ENCODE data around the gene LIN37.

LIN37 gene

DNA sequence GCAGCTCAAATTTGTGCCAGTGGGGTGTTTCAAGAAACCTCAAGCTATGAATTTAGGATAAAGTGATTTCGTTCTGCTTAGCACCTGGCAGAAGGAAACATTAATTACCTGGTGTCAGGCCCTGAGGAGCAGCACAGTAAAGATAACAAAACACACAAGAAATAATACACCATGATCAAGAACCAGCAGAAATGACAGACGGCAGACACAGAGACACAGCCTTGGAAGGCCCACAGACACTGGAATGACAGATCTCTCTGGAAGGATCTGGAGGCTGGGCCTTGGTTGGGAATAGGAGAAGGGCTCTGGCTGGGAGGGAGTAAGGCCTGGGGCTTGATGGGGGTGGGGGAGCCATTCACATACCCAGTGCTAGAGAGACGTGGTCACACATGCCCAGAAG, 53.5 kb downstream of the LIN37 start:
- Histone ChIP-seq H3K27ac (no peak overlapping the region), H3K4me3 (ENCODE audit: low read depth in 1 of 2, low read length in 1 of 2) (no peak overlapping the region)

More for the DNA sequence above, 53.5 kb downstream of the LIN37 start:
- Histone ChIP-seq H3K27me3 (peaks cover 26% of the 10 kb centered on the region), H3K4me1 (ENCODE audit: control insufficient read depth in 1 of 2, insufficient read depth in 1 of 2, low read depth in 1 of 2, low read length in 1 of 2) (peaks cover 35 to 47% of the 10 kb centered on the region in 2 experiments), H3K9me3 (no peaks in the 10 kb centered on the region), H3K36me3 (no peaks in the 10 kb centered on the region)
- TF ChIP-seq, protein P1, sequence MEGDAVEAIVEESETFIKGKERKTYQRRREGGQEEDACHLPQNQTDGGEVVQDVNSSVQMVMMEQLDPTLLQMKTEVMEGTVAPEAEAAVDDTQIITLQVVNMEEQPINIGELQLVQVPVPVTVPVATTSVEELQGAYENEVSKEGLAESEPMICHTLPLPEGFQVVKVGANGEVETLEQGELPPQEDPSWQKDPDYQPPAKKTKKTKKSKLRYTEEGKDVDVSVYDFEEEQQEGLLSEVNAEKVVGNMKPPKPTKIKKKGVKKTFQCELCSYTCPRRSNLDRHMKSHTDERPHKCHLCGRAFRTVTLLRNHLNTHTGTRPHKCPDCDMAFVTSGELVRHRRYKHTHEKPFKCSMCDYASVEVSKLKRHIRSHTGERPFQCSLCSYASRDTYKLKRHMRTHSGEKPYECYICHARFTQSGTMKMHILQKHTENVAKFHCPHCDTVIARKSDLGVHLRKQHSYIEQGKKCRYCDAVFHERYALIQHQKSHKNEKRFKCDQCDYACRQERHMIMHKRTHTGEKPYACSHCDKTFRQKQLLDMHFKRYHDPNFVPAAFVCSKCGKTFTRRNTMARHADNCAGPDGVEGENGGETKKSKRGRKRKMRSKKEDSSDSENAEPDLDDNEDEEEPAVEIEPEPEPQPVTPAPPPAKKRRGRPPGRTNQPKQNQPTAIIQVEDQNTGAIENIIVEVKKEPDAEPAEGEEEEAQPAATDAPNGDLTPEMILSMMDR (IDR thresholded peaks at IDR 0.05): no peak
